Left lobe of liver (tissue), 2 donors: ENCODE results near the gene BRD3OS. TPM values are rescaled to one million over a fixed set of nuclear protein-coding genes. Genes with fewer than 3 reads are reported as not detected.
"Not testable (repeated sequence)": the region's sequence is repeated elsewhere in the genome, so short reads cannot be mapped to it uniquely, and the experiment has no call there.

ENCODE experiments used
- ATAC-seq: fragments of 200-7000 bp; cut with Tn5 transposase; one replicate; pipeline ENCODE4 v1.9.1; 2020; ENCODE audit warnings: mild to moderate bottlenecking, moderate library complexity
- DNase-seq: peaks from one replicate; pipeline ENCODE4 v3.0.0-alpha.2; 2020; ENCODE audit warnings: low spot score
- total RNA-seq: library from RNA; stranded (reverse); gene quantifications from one replicate; pipeline ENCODE4 v1.2.1, GENCODE V29; 2021
- donor health status: DM: no; HTN: no; CAD: no; lungs with moderate emphysema.
- donor health status: DM: no; HTN: yes; CAD: no.

The BRD3OS gene
- total RNA-seq, 1 donor from 2014 or later, result 7.6 TPM

DNA sequence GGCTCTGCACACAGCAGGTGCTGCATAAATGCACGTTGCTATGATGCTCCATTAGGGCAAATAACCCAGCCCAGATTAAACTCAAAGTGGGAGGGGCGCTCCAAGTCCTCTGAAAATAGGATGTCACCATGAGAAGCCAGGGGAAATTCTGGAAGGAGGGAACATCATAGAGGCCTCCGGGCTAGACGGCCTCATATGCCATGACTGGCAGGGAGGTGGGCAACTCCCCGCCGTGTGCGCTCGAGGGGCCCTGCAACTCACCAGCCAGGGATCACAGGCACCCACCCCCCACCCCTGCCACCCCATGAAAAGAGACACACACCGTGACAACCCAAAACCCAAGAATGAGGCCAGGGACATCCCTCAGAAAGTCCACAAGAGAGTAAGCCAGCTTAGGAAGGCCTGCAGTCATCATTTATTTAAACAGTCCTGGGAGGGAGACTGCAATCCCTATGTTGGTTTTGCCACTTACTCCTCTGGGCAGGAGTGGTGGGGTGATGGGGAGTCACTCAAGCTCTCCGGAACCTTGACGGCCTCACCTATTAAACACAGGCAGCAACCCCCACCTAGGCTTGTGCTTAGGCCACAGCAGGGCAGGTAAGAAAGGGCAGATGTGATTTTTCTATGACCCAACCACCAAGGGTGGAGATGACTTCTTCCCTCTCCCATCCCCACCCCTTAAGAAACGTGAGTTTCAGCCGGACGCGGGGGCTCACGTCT, 37.2 kb upstream of the BRD3OS start:
- no peak for ATAC-seq

DNA sequence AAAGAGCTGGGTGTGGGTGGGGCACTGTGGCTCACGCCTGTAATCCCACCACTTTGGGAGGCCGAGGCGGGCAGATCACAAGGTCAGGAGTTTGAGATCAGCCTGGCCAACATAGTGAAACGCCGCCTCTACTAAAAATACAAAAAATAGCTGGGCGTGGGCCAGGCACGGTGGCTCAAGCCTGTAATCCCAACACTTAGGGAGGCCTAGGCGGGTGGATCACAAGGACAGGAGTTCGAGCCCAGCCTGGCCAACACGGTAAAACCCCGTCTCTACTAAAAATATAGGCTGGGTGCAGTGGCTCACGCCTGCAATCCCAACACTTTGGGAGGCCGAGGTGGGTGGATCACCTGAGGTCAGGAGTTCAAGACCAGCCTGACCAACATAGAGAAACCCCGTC, 36.5 kb upstream of the BRD3OS start:
- ATAC-seq, DNase-seq: not testable (repeated sequence)

More for the DNA sequence above, 37.2 kb upstream of the BRD3OS start:
- no peak for DNase-seq

DNA sequence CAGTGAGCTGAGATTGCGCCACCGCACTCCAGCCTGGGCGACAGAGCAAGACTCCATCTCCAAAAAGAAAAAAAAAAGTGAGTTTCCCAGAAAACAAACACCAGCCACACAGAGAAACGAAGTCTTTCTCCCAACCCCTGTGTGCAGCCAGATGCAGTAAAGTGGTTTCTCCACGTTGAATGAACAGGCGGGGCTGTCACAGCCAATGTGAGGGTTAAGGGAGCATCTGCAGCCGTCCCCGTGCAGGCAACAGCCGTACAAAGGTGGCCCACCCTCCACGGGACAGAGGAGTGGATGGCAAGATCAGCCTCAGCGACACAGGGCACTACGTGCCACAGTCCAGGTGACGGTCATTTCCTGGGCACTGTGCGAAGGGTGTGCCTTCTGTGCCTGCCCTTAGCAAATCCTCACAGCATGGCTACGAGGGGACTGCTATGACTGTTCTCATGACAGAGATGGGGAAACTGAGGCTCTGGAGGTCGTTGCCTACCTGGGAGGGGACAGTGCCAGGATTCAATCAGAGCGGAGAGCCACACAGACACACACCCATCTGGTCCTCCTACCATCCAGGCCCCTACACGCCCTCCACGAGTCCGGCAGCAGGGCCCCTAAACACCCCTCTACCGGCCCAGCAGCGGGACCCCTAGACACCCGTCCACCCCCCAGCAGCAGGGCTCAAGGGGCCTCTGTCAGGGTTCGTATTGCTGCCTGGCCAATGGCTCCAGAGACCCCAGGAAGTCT, 35.5 kb upstream of the BRD3OS start:
- ATAC-seq, result peak; percentile 6
- DNase-seq, result no peak

DNA sequence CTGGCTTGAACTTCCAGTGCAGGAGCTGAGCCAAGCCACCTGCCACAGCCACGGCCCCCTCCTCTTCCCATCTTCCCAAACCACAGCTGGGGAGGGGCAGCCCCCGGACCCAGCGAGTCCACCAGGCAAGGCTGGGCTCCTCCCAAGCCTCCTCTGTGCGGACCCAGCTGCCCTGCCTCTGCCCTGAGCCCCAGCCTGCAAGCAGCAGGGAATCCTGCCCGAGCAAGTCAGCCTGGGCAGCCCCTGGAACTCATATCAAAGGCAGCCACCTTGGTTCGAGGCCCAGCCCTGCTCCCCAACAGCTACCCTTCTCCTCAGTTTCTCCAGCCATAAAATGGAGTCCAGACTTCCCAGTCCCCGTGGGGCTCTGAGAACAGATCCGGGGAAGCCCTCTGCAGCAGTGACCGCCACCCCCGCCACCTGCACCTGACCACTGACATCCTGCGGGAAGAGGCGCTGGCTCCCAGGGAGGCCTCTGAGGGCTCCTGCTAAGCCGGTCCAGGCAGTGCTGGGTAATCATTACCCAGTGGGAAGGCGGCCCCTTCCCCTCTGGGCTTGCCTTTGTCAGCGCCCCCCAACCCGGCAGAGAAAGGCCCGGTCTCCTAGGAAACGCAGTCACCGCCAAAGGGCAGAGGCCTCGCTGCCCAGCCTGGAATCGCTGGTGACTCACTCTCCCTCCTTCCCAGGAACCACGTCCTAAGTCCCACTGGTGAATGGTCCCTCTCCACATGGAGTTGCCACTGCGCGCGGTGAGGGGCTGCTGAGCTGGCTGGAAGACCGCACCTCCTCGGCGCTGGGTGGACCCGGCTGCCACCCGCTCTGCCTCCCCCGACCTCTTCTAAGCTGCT, 34.7 kb upstream of the BRD3OS start:
- ATAC-seq (peak; percentile 29), DNase-seq (peak; percentile 74)

DNA sequence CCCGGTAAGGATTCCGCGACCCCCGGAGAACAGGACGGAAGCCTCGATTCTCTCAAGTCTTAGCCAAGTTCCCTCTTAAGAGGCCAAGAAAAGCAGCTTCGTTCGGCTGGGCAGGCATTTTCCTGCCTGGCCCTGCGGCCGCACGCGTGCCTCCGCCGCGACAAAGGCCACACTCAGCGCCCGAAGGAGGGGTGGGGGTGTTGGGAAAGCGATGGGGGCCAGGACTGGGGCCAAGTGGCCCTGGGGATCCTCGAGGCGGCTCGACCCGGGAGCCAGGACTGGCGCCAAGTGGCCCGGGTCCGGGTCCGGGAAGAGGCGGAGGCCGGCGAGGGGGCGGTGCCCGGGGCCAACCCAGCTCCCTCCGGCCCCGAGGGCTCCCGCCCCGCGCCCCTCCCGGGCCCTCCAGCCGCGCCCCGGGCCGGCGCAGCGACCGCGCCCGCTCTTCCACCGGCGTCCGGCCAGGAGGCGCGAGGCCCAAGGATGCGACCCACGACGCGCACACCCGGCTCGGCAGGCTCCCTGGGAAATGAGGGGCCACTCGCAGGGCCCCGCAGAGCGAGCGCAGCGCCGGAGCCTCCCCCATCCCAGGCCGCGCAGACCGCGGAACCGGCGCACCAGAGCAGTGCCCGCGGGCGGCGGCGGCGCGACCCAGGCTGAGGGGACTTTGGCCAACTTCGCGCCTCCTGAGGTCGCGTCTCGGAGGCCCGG, 33.9 kb upstream of the BRD3OS start:
- DNase-seq (peak; percentile 75), ATAC-seq (peak; percentile 29)

DNA sequence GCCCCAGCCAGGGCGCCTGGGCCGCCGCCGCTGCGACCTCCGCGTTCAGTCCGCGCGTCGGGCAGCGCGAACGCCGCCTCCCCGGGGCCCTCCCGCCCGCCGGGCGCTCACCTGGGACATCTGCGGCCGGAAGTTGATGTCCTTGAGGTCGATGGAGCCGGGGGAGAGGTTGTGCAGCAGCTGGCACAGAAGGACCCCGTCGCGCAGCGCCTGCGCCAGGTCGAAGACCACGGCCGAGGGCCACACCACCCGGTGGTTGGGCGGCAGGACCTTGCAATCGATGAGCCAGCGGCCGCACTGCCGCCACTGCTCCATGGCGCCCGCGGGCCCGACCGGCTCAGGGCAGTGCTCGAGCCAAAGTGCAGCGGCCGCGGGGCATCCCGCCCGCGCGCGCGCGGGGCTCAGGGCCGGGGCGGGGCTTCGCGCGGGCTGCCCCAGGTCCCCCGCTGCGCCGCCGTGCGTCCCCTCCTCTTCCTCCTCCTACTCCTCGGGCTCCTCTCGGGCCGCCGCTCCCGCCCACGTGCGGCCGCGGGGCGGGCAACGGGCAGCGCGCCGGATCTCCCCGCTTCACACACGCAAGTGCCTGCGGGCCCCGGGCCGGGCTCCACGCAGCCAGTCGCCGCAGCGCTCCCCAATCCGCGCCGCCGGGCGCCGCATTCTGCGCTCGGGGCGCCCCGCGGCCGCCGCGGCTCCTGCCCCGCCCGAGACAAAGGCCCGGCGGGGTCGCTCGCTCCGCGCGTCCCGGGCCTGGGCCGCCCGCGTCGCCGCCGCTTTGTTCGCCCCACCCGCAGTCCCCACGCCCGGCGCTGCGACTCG, 33.1 kb upstream of the BRD3OS start, which contains the start of gene VAV2:
VAV2 (minus strand) TSS at position 361 of the 816 bp plus-strand sequence; CDS start at position 315, 46 bp downstream.
- DNase-seq, result peak; percentile 89
- peak; percentile 62 for ATAC-seq

DNA sequence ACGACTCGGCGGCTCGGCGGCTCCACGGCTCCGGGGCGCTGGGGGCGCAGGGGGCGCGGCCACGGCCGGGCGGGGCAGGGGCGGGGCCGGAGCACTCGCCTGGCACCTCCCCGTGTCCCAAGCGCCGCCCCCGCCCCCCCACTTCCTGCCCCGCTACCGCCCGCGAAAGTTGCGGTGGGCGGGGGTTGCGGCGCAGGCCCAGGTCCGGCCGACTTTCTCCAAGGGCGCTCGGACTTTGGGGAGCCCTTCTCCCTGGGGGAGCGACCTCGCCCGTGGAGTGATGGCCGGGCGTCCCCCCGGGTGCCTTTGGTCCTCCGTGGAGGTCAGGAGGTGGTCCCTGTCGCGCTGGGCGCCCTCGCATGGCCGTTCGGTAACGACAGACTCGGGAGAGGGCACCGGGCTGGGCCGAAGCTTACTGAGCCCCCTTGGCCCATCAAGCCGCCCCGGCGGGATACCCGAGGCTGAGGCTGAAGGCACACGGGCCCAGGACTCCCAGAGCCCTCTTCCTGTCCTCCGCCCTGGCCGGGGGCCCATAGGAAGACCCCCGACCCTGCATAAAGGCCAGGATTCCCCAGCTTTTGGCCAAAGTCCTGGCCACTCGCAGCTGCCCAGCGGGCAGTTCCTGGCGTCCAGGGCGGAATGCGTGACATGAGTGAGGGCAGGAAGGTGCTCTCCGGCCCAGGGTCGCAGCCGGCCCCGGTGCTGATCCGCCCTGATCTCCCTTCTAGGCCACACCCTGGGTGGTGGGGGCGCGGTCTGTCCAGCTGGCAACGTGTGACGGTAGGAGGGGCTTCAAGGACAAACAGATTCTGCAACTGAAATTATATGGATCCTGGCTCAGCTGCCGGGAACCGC, 32.3 kb upstream of the BRD3OS start:
- ATAC-seq (peak; percentile 70), DNase-seq (peak; percentile 93)

DNA sequence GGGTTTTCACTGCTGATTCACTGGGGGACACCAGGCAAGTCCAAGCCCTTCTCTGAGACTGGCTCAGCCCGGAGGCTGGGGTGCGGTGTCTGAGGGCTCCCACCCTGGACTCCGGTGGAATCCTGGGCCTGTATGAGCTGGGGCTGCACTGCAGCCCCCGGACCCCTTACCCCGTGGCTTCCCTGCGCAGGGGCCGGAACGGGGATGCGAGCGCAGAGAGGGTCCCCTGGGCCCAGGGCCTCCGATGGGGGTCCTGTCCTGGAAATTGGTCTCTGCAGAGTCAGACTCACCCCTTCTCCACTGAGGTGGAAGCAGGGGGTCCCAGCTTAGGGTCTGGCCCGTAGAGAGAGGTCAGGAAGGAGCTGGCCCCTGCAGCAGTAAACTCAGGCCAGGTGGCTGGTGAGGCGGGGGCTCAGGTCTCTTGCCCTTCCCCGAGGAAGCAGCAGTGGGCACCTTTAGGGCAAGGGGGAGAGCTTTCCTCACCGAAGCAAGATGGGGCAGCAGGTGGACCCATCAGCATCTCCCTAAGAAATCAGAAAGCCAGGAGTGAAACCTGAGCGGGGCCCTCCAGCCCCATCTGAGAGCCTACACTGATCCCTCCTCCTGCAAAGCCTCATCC, 31.5 kb upstream of the BRD3OS start:
- ATAC-seq (no peak), DNase-seq (no peak)

DNA sequence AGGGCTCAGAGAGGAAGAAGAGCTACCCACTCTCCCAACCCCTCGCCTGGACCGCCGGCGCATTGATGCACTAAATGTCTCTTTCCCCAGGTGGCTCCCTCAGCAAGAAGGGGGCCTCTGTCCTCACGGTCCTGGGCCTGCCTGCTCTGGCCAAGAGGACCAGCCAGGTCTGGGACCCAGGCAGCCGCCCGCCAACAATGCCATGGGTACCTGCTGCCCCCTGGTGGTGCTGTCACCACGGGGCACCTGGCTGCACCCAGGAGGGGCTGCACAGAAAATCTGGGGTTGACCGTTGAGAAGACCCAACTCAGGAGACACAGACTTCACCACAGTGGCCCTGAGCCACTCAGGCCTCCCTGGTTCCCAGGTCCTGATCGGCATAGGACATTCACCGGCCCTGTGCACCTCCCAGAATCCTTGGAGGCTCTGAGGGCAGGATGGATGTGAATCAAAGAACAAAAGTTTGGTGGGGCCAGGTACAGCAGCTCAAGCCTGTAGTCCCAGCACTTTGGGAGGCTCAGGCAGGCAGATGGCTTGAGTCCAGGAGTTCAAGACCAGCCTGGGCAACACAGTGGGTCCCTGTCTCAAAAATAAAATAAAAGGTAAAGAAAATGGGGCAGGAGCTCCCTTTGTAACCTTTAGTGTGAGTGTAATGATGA, 30.8 kb upstream of the BRD3OS start:
- peak; percentile 53 for ATAC-seq

DNA sequence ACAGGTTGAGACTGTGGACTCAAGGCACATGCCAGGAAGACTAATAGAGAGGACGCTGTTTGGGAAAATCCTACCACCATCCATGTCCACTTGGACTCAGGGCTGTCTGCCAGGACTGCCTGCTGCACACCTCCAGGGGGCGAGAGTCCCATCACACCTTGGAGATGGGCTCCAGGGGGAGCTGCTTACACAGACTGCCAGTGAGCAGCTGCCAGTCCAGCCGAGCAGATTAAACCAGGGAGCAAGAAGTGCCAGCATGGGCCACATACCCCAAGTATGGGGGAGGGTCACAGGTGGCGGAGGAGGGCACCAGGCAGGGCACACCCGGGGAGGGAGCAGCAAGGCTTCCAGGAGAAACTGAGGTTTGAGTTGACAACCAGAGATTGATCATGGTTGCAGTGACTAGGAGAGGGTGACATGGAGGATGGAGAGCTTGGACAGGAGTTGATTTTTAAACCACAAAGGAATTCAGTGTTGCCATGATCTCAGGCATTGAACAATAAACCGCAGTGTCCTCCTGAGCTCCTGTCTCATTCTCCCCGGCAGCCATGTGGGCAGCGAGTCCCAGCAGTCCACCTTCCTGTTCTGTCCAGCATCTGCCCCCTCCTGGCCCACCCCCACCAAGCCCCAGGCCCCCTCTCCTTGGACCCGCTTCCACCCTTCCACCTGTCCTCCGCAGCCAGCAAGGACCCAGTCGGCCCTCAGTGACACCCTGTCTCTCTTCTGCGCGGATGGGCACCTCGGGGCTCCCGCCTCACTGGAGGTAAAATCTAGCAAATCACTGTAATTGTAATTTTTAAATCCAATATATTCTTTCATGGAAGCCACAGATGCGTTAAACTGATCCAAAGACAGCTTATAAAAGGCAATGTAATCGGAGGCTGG, 30.0 kb upstream of the BRD3OS start:
- no peak for DNase-seq
- no peak for ATAC-seq

More for the DNA sequence above, 30.8 kb upstream of the BRD3OS start:
- DNase-seq, result peak; percentile 85

DNA sequence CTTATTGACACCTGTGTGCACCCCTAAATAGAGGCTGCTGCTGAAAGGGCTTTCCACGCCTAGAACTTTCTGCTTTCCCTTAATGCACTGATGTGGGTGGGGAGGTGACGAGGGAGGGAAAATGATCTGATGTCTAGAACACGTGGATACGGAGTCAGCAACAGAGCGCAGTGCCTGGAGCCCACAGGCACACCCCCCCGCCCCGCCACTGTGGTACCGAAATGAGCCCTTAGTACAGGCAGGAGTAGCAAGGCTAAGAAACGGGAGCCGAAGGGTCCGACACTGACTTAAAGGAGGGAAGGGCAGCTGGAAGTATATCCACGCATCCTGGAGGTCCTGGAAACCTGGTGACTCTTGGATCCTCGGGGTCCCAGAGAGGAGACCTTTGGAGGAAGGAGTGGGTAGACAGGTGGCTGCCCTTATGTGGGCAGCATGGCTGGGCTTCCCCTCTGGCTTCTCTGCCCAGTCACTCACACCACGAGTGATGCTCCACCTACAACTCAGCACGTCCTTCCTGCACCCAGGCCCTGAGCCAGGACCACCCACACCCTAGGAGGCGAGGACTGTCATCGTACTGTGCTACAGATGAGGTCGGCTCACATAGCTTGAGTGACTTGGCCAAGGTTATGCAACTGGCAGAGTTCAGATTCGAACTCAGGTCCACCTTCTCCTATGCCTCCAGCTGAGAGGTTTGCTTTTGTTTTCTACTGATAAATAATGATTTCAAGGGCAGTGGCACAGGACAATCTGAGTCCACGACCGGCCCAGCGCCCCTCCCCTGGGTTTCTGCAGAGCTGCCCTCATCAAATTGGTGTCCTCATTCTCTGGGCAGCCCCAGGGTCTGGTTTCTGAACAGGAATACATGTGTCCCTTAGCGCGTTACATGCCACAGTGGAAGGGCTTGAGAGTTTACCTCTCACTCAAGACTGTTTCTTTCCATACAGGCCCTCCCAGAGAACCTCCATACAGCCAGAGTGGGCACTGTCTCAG, 28.5 kb upstream of the BRD3OS start:
- no peak for ATAC-seq
- DNase-seq, result no peak

DNA sequence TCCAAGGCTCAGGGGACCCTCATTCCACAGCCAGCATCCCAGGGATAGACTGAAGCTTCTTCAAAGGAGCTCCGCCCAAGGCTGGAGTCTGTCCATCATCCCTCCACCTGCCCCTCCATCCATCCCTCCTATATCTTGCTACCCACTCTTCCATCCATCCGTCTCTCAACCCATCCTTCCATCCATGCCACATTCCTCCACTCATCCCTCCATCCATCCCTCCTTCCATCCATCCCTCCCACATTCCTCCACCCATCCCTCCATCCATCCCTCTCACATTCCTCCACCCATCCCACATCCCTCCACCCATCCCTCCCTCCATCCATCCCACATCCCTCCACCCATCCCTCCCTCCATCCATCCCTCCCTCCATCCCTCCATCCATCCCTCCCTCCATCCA, 27.7 kb upstream of the BRD3OS start:
- ATAC-seq (no peak), DNase-seq (no peak)

DNA sequence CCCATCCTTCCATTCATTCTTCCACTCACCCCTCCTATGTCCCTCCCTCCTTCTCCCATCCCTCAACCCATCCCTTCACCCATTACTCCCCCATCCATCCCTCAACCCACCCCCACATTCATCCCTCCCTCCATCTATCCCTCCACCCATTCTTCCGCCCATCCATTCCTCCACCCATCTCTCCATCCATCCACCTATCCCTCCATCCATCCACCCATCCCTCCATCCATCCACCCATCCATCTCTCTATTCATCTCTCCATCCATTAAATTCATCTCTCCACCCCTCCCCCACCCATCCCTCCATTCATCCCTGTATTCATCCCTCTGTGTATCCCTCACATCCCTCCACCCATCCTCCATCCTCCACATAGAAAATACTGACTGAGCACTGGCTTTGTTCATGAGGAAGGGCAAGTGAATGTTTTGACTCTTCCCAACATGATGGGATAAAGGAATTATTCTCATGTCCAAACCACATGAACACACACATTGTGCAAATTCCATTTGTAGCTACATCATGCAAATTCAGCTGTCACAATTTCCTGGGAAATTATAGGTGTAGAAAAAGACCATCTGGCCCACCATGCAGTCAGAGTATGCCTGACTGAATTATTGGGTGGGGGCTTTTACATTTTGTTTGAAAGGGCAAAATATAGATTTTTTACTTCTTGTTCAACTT, 26.2 kb upstream of the BRD3OS start:
- no peak for DNase-seq
- ATAC-seq, result no peak

DNA sequence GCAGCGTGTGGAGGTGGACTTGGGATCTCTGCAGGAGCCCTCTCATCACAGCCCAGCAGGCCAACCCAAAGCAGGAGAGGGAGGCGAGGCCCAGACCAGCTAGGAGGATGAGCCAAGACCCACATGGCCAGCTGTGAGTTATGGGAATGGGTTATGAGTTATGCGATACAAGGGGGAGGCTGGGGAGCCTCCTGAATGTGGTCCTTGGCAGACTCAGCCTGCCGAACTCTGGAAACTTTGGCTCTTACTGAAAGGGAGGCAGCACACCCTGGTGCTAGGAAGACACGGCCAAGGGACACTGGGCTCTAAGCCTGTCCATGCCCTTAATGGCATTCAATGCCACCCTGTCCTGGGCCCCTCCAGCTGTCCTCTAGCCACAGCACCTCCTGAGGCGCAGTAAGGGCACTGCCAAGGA, 25.4 kb upstream of the BRD3OS start:
- ATAC-seq, result no peak
- no peak for DNase-seq

DNA sequence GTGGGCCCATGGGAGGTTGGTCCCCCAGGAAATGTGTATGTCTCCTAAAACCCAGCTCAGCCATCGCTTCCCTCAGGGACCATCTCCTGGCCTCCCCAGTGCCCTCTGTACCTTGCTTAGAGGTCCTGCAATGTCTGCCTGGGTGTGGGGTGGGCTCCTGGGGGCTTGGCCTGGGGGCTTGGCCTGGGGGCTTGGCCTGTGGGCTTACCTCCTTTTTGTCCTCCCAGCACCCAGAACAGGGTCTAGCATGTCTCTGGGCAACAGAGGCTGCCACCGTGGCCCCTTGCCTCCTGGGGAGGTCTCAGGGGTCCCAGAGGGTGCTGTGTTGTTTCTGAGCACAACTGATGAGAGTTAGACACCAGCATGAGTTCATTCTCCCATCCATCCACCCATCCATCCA, 22.5 kb upstream of the BRD3OS start:
- no peak for ATAC-seq
- no peak for DNase-seq
